Tibial nerve (tissue), 3 donors: ENCODE results near the gene ASTN2.

ENCODE experiments used
- POLR2A ChIP-seq, 2 donors: fragments of 450-650 bp; IDR thresholded peaks; one replicate each; pipeline ENCODE4 v1.6.1; 2017; ENCODE audit warnings: antibody characterized with exemption in 2 of 2, mild to moderate bottlenecking in 2 of 2, moderate library complexity in 2 of 2
- TF ChIP-seq, protein P1 (sequence below), 5 experiments: fragments of 200-600 bp in 3 of 5; fragments of 450-650 bp in 2 of 5; sonication (generic) in 3 of 5; IDR thresholded peaks; one replicate each; pipeline ENCODE4 v1.5.1; 2016 to 2019; ENCODE audit warnings: antibody characterized with exemption in 5 of 5, mild to moderate bottlenecking in 3 of 5, moderate library complexity in 2 of 5

DNA sequence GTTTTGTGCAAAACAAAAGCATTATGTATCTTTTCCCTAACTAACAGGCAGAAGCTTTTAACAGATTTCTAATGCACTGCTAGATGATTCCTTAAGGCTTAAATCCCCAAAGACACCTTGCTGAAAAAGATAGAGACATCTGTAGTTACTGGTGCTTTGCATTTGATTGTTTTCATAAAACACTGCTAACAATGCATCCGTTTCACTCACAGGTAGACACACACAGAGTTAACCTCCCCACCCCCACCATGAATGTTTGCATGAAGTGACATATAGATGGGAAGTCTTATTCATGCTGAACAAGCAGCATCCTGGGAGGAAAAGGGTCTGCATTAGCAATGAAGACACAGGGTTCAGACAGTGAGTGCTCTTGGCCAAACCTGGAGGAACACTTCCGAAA lies 100.9 kb downstream of the ASTN2 start:
- TF ChIP-seq, protein P1, sequence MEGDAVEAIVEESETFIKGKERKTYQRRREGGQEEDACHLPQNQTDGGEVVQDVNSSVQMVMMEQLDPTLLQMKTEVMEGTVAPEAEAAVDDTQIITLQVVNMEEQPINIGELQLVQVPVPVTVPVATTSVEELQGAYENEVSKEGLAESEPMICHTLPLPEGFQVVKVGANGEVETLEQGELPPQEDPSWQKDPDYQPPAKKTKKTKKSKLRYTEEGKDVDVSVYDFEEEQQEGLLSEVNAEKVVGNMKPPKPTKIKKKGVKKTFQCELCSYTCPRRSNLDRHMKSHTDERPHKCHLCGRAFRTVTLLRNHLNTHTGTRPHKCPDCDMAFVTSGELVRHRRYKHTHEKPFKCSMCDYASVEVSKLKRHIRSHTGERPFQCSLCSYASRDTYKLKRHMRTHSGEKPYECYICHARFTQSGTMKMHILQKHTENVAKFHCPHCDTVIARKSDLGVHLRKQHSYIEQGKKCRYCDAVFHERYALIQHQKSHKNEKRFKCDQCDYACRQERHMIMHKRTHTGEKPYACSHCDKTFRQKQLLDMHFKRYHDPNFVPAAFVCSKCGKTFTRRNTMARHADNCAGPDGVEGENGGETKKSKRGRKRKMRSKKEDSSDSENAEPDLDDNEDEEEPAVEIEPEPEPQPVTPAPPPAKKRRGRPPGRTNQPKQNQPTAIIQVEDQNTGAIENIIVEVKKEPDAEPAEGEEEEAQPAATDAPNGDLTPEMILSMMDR (IDR thresholded peaks at IDR 0.05): no peak
- TF ChIP-seq POLR2A (IDR thresholded peaks at IDR 0.05): no peak
